ENCODE data around the gene PRPF19.
A peak's percentile ranks its signal among the peaks of the same experiment; 100 is the strongest.

PRPF19 gene

GRCh38 chr11:60906132-60906972, at the start of gene PRPF19:
TSS of gene PRPF19 (minus strand) at chr11:60906585. CDS start at chr11:60906382, 203 bp downstream.
- TF ChIP-seq CTCF (IDR thresholded peaks at IDR 0.05; ENCODE audit: control extremely low read depth, extremely low read depth, low read depth, missing control alignments), result no peak
- CTCF ChIA-PET, result interaction anchor here (0.7 to 14.0 kb wide), 8 partner anchors 7 to 223 kb away, joined by 3 to 157 read pairs (median 18); partner anchors contain the start of gene TMEM109
- POLR2A ChIA-PET, result no interaction called here
- DNase-seq (ENCODE audit: extremely low spot score), result peak; percentile 97

GRCh38 chr11:60955571-60955970, 49.2 kb upstream of the PRPF19 start:
- no peak for TF ChIP-seq CTCF (IDR thresholded peaks at IDR 0.05; ENCODE audit: control extremely low read depth, extremely low read depth, low read depth, missing control alignments)
- ChIA-PET POLR2A (no interaction called here), CTCF (interaction anchor here (1.1 to 1.6 kb wide), 5 partner anchors 10 to 174 kb away, joined by 3 to 5 read pairs (median 3); partner anchors contain the start of gene TMEM109)
- no peak for DNase-seq (ENCODE audit: extremely low spot score)

GRCh38 chr11:60954421-60954820, 48.0 kb upstream of the PRPF19 start:
- DNase-seq (ENCODE audit: extremely low spot score), result no peak
- ChIA-PET POLR2A (interaction anchor here (0.6 to 1.1 kb wide), 4 partner anchors 12 to 299 kb away, joined by 3 to 5 read pairs (median 3); no protein-coding TSS in a partner anchor), CTCF (interaction anchor here (0.8 to 2.4 kb wide), 13 partner anchors 9 to 233 kb away, joined by 3 to 24 read pairs (median 4); partner anchors contain the start of gene TMEM109)
- peak; percentile 5 for TF ChIP-seq CTCF (IDR thresholded peaks at IDR 0.05; ENCODE audit: control extremely low read depth, extremely low read depth, low read depth, missing control alignments)

- ChIA-PET POLR2A (interaction anchor here (0.6 to 1.2 kb wide), 4 partner anchors 11 to 184 kb away, joined by 3 to 6 read pairs (median 4); partner anchors contain the start of gene TMEM109), CTCF (interaction anchor here (0.7 to 2.4 kb wide), 12 partner anchors 13 to 233 kb away, joined by 3 to 24 read pairs (median 4); no protein-coding TSS in a partner anchor)
- TF ChIP-seq CTCF (IDR thresholded peaks at IDR 0.05; ENCODE audit: control extremely low read depth, extremely low read depth, low read depth, missing control alignments), result no peak
- no peak for DNase-seq (ENCODE audit: extremely low spot score)
These were observed 47.4 kb upstream of the PRPF19 start for GRCh38 chr11:60953781-60954180.

GRCh38 chr11:60952742-60953170, 46.4 kb upstream of the PRPF19 start:
- DNase-seq (ENCODE audit: extremely low spot score), result no peak
- ChIA-PET POLR2A (interaction anchor here (1.2 kb wide), 1 partner anchor 39 kb away, joined by 6 read pairs; the partner anchor contains the start of gene TMEM109), CTCF (interaction anchor here (1.0 to 2.4 kb wide), 3 partner anchors 17 to 65 kb away, joined by 3 to 24 read pairs (median 5); no protein-coding TSS in a partner anchor)
- no peak for TF ChIP-seq CTCF (IDR thresholded peaks at IDR 0.05; ENCODE audit: control extremely low read depth, extremely low read depth, low read depth, missing control alignments)

- ChIA-PET CTCF (interaction anchor here (1.2 kb wide), 1 partner anchor 12 kb away, joined by 3 read pairs; no protein-coding TSS in a partner anchor), POLR2A (no interaction called here)
- no peak for TF ChIP-seq CTCF (IDR thresholded peaks at IDR 0.05; ENCODE audit: control extremely low read depth, extremely low read depth, low read depth, missing control alignments)
- peak; percentile 88 for DNase-seq (ENCODE audit: extremely low spot score)
These were observed 45.7 kb upstream of the PRPF19 start, which contains the start of gene SLC15A3 for GRCh38 chr11:60951904-60952741. TSS of gene SLC15A3 (minus strand) at chr11:60952176. CDS start at chr11:60951551, 625 bp downstream.

Data from GM10248 (cell line).